ENCODE measurements around the gene CYP1B1. TPM values are rescaled to one million over a fixed set of nuclear protein-coding genes. Genes with fewer than 3 reads are reported as not detected.

The CYP1B1 gene
- total and polyA plus RNA-seq, 4 donors = 9.8 to 47.7 (median 31.3) TPM

DNA sequence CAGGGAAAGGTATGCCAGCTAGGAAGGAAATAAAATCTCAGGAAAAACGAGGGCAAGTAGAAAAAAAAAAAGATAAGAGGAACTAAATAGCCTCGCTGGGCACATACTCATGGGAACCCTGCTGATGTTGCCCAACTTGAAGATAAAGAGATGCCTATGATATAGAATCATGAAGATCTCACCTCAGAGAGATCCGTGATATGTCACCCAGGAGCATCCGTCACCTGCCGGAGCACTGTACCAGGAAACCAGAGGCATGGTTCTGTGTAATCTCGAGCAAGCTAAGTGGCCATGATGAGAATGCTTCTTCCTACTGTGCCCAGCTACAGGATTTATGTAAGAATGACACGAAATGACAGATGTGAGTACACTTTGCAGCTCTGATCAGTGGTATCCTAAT, 40.0 kb downstream of the CYP1B1 start:
- Histone ChIP-seq H3K4me1 (ENCODE audit: control insufficient read depth in 5 of 5, insufficient read depth in 5 of 5, low read length in 5 of 5) (peaks cover 0 to 7% (median 2%) of the 10 kb centered on the region in 5 donors), H3K27me3 (ENCODE audit: control insufficient read depth in 3 of 3, insufficient read depth in 3 of 3, low read length in 2 of 3) (peaks cover 0 to 4% (median 4%) of the 10 kb centered on the region in 3 donors), H3K36me3 (ENCODE audit: control insufficient read depth in 4 of 4, insufficient read depth in 4 of 4, low read length in 4 of 4) (no peaks in the 10 kb centered on the region), H3K27ac (ENCODE audit: low read depth in 1 of 2, low read length in 1 of 2) (no peak overlapping the region), H3K9me3 (ENCODE audit: control insufficient read depth in 4 of 4, insufficient read depth in 3 of 4, low read length in 3 of 4) (peaks cover 0 to 4% (median 0%) of the 10 kb centered on the region in 4 donors), H3K9ac (ENCODE audit: insufficient read depth in 1 of 2, low read length in 2 of 2) (no peak overlapping the region), H3K4me3 (no peak overlapping the region)
- 73 to 79% methylated on average over 7 of the region's 7 CpGs for WGBS, 2 donors
- no peak for DNase-seq
- ATAC-seq (ENCODE audit: insufficient read depth, low FRiP score) = no peak
- TF ChIP-seq, protein P1, sequence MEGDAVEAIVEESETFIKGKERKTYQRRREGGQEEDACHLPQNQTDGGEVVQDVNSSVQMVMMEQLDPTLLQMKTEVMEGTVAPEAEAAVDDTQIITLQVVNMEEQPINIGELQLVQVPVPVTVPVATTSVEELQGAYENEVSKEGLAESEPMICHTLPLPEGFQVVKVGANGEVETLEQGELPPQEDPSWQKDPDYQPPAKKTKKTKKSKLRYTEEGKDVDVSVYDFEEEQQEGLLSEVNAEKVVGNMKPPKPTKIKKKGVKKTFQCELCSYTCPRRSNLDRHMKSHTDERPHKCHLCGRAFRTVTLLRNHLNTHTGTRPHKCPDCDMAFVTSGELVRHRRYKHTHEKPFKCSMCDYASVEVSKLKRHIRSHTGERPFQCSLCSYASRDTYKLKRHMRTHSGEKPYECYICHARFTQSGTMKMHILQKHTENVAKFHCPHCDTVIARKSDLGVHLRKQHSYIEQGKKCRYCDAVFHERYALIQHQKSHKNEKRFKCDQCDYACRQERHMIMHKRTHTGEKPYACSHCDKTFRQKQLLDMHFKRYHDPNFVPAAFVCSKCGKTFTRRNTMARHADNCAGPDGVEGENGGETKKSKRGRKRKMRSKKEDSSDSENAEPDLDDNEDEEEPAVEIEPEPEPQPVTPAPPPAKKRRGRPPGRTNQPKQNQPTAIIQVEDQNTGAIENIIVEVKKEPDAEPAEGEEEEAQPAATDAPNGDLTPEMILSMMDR (IDR thresholded peaks at IDR 0.05; ENCODE audit: control extremely low read depth, extremely low read depth) = no peak

DNA sequence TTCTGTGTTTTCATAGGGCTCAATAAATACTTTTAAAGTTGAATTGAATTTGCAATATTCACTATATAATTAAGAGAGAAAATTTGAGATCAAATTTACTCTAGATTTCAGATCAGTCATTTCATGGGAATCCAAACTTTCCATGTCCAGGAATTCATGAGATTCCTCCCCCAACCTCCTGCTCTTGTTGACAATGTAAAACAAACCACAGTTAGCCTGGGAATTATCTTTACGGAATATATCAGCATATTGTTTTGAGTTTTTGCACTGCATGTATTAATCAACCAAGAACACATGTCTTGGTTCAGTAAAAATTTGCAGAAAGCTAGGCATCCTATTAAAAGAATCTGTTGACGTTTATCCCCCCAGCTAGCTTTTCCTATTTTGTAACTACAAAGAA, 42.3 kb downstream of the CYP1B1 start:
- 45 to 47% methylated on average over 2 of the region's 2 CpGs for WGBS, 2 donors
- ATAC-seq (ENCODE audit: insufficient read depth, low FRiP score) (no peak), DNase-seq (no peak)
- no peaks in the 10 kb centered on the region for H3K36me3 ChIP-seq (ENCODE audit: control insufficient read depth in 4 of 4, insufficient read depth in 4 of 4, low read length in 4 of 4)
- no peak overlapping the region for H3K4me3 ChIP-seq
- peaks cover 0 to 7% (median 2%) of the 10 kb centered on the region in 5 donors for H3K4me1 ChIP-seq (ENCODE audit: control insufficient read depth in 5 of 5, insufficient read depth in 5 of 5, low read length in 5 of 5)
- H3K9ac ChIP-seq (ENCODE audit: insufficient read depth in 1 of 2, low read length in 2 of 2) = no peak overlapping the region
- H3K27me3 ChIP-seq (ENCODE audit: control insufficient read depth in 3 of 3, insufficient read depth in 3 of 3, low read length in 2 of 3) = peaks cover 0 to 4% (median 4%) of the 10 kb centered on the region in 3 donors
- no peak overlapping the region for H3K27ac ChIP-seq (ENCODE audit: low read depth in 1 of 2, low read length in 1 of 2)
- TF ChIP-seq, protein P1 (IDR thresholded peaks at IDR 0.05; ENCODE audit: control extremely low read depth, extremely low read depth) = no peak
- H3K9me3 ChIP-seq (ENCODE audit: control insufficient read depth in 4 of 4, insufficient read depth in 3 of 4, low read length in 3 of 4) = no peaks in the 10 kb centered on the region

DNA sequence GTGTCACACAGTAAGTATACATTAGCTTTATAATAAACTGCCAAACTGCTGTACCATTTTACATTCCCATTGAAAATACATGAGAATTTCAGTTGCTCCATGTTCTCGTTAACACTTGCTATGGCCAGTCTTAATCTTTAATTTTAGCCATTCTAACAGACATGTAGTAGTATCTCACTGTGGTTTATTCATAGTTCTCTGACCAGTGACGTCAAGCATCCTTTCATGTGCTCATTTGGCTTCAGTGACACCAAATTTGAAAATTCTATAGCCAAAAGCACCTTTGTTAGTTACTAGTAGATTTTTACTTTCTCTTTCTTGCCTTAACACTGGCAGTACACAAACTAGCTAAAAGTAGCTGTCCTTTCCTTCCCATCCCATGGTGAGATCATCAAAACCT, 43.0 kb downstream of the CYP1B1 start:
- DNase-seq (no peak), ATAC-seq (ENCODE audit: insufficient read depth, low FRiP score) (no peak)
- Histone ChIP-seq H3K4me3 (no peak overlapping the region), H3K27me3 (ENCODE audit: control insufficient read depth in 3 of 3, insufficient read depth in 3 of 3, low read length in 2 of 3) (peaks cover 0 to 4% (median 4%) of the 10 kb centered on the region in 3 donors), H3K9me3 (ENCODE audit: control insufficient read depth in 4 of 4, insufficient read depth in 3 of 4, low read length in 3 of 4) (no peaks in the 10 kb centered on the region), H3K36me3 (ENCODE audit: control insufficient read depth in 4 of 4, insufficient read depth in 4 of 4, low read length in 4 of 4) (no peaks in the 10 kb centered on the region), H3K4me1 (ENCODE audit: control insufficient read depth in 5 of 5, insufficient read depth in 5 of 5, low read length in 5 of 5) (peaks cover 0 to 3% (median 2%) of the 10 kb centered on the region in 5 donors), H3K27ac (ENCODE audit: low read depth in 1 of 2, low read length in 1 of 2) (no peak overlapping the region), H3K9ac (ENCODE audit: insufficient read depth in 1 of 2, low read length in 2 of 2) (no peak overlapping the region)
- 96% methylated on average over 2 of the region's 2 CpGs for WGBS, 2 donors
- TF ChIP-seq, protein P1 (IDR thresholded peaks at IDR 0.05; ENCODE audit: control extremely low read depth, extremely low read depth) = no peak
